Mucosa of stomach (tissue), 1 donor: Measurements from ENCODE around the gene THY1.
"Not testable (repeated sequence)": the region's sequence is repeated elsewhere in the genome, so short reads cannot be mapped to it uniquely, and the experiment has no call there.

Experiments used
- H3K27me3 ChIP-seq: one replicate; pipeline ENCODE4 v1.7.0; 2013; ENCODE audit warnings: mild to moderate bottlenecking, low read length; ENCODE audit not compliant: control insufficient read depth, insufficient read depth
- H3K36me3 ChIP-seq: one replicate; pipeline ENCODE4 v1.7.0; 2013; ENCODE audit warnings: low read length; ENCODE audit not compliant: control insufficient read depth, insufficient read depth
- H3K4me1 ChIP-seq: one replicate; pipeline ENCODE4 v1.7.0; 2013; ENCODE audit warnings: mild to moderate bottlenecking, low read length; ENCODE audit not compliant: control insufficient read depth, insufficient read depth
- H3K4me3 ChIP-seq: one replicate; pipeline ENCODE4 v1.7.0; 2013; ENCODE audit warnings: low read length
- H3K9ac ChIP-seq: one replicate; pipeline ENCODE4 v1.7.0; 2013; ENCODE audit warnings: mild to moderate bottlenecking, low read length, moderate library complexity
- H3K9me3 ChIP-seq: one replicate; pipeline ENCODE4 v1.7.0; 2013; ENCODE audit warnings: mild to moderate bottlenecking, low read length, moderate library complexity; ENCODE audit not compliant: control insufficient read depth
- donor health status: Pancreatic carcinoma.

Gene THY1

DNA sequence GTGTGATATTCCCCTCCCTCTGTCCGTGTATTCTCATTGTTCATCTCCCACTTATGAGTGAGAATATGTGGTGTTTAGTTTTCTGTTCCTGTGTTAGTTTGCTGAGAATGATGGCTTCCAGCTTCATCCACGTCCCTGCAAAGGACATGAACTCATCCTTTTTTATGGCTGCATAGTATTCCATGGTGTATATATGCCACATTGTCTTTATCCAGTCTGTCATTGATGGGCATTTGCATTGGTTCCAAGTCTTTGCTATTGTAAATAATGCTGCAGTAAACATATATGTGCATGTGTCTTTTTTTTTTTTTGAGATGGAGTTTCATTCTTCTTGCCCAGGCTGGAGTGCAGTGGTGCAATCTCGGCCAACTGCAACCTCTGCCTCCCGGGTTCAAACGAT, 14.5 kb upstream of the THY1 start:
- H3K27me3 ChIP-seq, H3K4me3 ChIP-seq: not testable (repeated sequence)

DNA sequence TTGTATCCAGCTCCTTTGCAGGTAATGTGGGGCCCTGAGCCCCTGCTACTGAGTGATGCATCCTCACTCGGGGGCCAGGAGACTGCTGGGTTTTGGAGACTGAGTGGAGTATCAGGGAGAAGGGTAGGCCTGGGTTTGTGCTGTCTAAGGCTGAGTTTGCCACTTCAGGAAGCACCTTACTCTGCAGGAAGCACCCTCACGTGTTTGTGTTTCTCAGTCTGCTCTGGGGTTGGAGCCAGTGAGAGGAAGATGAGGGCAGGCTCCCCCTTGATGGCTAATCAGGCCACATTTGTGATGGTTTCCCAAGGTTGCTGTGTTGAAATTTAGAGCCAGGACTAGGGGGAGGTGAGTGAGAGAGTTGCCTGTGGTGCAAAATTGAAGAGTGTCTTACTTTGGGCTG, 13.7 kb upstream of the THY1 start:
- H3K27me3 ChIP-seq, result no peaks in the 10 kb centered on the region
- no peaks in the 10 kb centered on the region for H3K36me3 ChIP-seq
- no peak overlapping the region for H3K9ac ChIP-seq
- H3K4me3 ChIP-seq, result no peak overlapping the region
- no peaks in the 10 kb centered on the region for H3K4me1 ChIP-seq
- no peaks in the 10 kb centered on the region for H3K9me3 ChIP-seq

More for the DNA sequence above, 14.5 kb upstream of the THY1 start:
- not testable (repeated sequence) for H3K36me3 ChIP-seq, H3K9ac ChIP-seq, H3K9me3 ChIP-seq, H3K4me1 ChIP-seq

DNA sequence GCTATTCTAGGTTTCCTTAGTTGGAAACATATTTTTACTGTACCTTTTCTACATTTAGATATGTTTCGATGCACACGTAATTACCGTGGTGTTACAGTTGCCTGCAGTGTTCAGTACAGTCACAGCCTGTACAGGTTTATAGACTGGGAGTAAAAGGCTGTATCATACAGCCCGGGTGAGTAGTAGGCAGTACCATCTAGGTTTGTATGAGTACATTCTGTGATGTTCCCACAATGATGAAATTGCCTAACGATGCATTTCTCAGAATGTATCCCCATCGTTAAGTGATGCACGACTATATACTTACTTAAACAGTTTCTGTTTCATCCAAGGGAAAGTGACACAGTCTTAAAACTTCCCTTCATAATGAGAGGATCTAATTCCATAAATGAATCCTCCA, 13.1 kb upstream of the THY1 start:
- no peak overlapping the region for H3K4me3 ChIP-seq
- H3K4me1 ChIP-seq, result no peaks in the 10 kb centered on the region
- peaks cover 3% of the 10 kb centered on the region for H3K27me3 ChIP-seq
- H3K36me3 ChIP-seq, result no peaks in the 10 kb centered on the region
- no peak overlapping the region for H3K9ac ChIP-seq
- no peaks in the 10 kb centered on the region for H3K9me3 ChIP-seq

DNA sequence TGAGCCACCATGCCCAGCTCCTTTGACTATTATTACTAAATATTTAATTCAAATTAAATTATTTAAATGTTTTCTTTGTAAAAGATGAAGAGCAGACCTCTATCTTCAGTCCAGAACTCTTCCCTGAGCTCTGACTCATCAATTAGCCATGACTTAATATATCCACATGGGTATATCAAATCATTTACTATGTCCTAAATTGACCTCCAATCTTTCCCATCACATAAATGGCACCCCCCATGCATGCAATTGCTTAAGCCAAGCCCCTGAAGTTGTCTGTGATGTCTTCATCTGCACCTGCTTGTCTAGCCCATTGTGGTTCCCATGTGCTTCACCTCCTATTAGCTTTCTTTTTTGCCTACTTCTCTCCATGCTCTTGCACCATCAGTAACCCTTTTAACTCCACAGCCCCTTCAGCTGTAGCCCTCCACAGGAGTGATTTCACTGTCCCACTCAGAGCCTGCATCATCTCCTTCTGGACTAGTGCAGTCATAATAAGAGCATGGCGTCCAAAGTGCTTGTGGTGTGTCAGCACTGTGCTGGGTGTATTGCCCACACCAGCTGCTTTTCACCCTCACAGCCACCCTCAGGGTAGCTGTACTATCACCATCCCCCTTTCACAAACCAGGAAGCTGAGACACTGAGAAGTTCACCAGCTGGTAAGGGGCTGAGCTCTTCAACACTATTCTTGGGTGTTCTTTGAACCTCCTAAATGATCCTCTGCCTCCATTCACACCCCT, 11.8 kb upstream of the THY1 start:
- Histone ChIP-seq H3K4me1 (no peaks in the 10 kb centered on the region), H3K36me3 (no peaks in the 10 kb centered on the region)

DNA sequence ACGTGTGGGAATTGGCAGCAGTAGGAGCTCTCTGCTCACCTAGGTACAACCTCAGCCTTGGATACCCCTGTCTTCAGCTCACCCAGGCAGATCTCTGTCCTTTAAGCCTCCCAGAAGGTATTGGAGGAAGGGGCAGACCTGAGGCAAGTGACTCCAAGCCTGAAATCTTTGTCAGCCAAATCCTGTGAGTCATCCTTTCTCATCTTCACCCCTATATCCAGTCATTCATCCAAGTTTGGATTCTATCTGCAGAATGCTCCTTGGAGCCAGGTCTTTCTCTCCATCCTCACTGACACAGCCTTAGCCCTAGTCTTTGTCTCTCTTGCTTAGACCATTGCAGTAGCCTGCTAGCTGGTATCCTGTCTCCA, 10.4 kb upstream of the THY1 start:
- no peak overlapping the region for H3K4me3 ChIP-seq

More for the DNA sequence above, 11.8 kb upstream of the THY1 start:
- H3K4me3 ChIP-seq, result no peak overlapping the region
- no peak overlapping the region for H3K9ac ChIP-seq
- no peaks in the 10 kb centered on the region for H3K9me3 ChIP-seq
- H3K27me3 ChIP-seq, result peaks cover 3% of the 10 kb centered on the region

DNA sequence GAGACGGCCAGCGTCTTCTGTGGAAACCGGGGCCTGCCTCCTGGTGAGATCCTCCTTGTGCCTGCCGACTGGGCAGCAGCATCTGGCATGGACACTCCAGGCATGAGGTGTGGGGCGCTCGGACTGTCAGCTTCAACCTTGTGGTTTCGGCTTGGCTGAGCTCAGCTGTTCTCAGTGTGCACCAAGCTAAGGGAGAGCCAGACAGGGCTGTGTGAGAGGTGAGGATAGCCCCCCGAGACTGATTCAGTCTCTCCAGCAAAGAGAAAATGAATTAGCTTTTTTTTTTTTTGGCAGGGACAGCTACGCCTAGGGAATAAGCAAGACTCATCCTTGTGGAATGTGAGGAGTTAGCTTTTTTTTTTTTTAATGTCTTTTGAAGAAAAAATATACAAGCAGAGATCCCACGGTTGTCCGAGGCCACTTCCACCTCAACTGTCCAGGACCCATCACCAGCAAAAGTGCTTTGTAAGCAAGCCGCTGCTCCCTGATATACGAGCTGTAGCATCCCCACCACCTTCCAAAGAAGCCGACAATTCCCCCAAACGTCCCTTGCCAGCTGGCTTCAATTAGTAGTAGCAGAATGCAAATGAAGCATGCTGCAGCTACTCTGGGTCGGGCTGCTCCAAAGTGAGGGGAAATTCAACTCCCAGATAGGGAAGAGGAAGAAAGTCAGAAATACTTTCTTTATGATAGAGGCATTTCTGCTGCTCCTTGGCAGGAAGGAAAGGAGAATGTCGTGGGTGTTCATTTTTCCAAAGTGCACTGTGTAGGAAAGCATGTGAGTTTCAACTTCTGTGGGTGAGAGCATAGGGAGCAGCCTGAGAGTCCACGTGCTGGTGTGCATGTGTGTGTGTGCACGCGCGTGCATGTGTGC, 9.7 kb upstream of the THY1 start:
- H3K9me3 ChIP-seq, result no peaks in the 10 kb centered on the region
- peaks cover 3% of the 10 kb centered on the region for H3K27me3 ChIP-seq
- H3K9ac ChIP-seq, result no peak overlapping the region
- no peaks in the 10 kb centered on the region for H3K4me1 ChIP-seq
- H3K4me3 ChIP-seq, result no peak overlapping the region
- H3K36me3 ChIP-seq, result no peaks in the 10 kb centered on the region

More for the DNA sequence above, 10.4 kb upstream of the THY1 start:
- no peaks in the 10 kb centered on the region for H3K36me3 ChIP-seq
- no peak overlapping the region for H3K9ac ChIP-seq
- peaks cover 3% of the 10 kb centered on the region for H3K27me3 ChIP-seq
- no peaks in the 10 kb centered on the region for H3K9me3 ChIP-seq
- H3K4me1 ChIP-seq, result no peaks in the 10 kb centered on the region

DNA sequence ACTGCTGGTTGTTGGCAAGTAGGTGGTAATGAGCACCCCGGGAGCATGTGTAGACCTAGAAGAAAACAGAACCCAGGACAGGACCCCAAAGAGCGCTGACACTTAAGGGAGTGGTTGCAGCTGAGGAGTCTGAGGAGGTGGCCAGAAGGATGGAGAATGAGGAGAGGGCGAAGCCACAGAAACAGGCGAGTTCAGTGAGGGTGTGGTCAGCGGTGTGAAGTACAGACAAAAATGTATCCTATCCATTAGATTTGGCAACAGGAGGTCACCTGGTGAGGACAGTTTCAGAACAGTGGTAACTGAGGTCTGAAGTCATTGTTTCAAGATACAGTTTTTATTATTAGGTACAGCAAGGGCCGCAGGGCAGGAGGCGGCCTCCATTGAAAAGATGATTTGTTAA, 8.6 kb upstream of the THY1 start:
- H3K27me3 ChIP-seq, result peaks cover 3% of the 10 kb centered on the region
- H3K9me3 ChIP-seq, result no peaks in the 10 kb centered on the region
- no peaks in the 10 kb centered on the region for H3K36me3 ChIP-seq
- H3K9ac ChIP-seq, result no peak overlapping the region
- H3K4me3 ChIP-seq, result no peak overlapping the region
- H3K4me1 ChIP-seq, result no peaks in the 10 kb centered on the region

DNA sequence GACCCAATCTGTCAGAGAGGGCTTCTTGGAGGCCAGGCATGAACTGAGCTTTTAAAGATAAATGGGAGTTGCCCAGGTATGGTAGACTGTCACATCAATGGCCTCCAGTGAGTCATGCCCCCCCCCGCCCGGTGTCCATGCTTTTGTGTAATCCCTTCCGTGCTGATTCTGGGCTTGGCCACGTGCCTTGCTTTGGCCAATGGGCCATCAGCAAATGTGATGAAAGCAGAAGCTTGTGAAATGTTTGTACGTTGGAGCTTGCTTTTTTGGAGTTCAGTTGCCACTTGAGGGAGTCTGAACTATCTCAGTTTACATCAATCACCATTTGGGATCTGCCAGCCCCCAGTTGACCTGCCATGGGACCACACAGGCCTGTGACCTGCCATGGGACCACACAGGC, 4.3 kb upstream of the THY1 start:
- Histone ChIP-seq H3K4me3 (no peak overlapping the region), H3K9me3 (no peaks in the 10 kb centered on the region), H3K9ac (no peak overlapping the region), H3K4me1 (no peaks in the 10 kb centered on the region), H3K36me3 (no peaks in the 10 kb centered on the region), H3K27me3 (peaks cover 19% of the 10 kb centered on the region)

DNA sequence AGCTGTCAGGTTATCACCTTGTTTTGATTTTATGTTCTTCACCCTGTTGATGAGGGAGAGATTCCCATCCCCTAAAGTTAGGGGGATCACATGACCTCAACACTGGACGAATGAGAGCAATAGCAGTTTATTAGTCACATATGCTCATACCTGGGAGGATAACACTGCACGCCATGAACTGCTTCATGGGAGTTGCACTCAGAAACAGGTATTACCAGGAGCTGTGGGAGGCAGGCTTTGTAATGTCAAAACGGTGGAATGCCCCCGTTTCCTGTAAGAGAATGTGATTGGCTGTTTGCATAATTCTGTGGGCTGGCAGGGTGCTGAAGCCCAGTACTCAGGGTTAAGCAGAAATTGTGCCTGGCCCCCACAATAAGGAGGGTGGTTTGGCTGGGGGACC, 3.2 kb upstream of the THY1 start:
- no peak overlapping the region for H3K4me3 ChIP-seq
- peaks cover 27% of the 10 kb centered on the region for H3K27me3 ChIP-seq
- no peak overlapping the region for H3K9ac ChIP-seq
- no peaks in the 10 kb centered on the region for H3K36me3 ChIP-seq
- H3K9me3 ChIP-seq, result no peaks in the 10 kb centered on the region
- no peaks in the 10 kb centered on the region for H3K4me1 ChIP-seq

DNA sequence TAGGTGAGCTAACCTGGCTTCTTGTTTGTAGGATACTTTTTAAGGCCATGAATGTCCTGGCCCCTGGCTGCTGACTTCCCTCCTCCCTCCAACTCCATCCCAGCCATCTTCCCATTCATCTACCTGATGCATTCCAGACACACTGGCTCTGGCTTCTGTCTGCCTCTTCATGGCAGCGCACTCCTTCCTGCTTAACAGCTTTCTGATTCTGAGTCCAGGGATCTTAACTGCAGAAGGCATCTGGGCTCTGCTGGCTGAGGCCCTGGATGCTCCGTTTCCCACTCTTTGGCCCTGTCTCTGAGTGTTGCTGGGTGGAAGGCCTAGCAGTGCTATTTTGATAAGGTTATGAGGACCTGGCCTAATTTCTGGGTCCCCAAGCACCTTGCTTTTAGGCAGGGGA, 1.8 kb upstream of the THY1 start:
- Histone ChIP-seq H3K4me3 (no peak overlapping the region), H3K9ac (no peak overlapping the region), H3K4me1 (no peaks in the 10 kb centered on the region), H3K27me3 (peaks cover 38% of the 10 kb centered on the region), H3K9me3 (no peaks in the 10 kb centered on the region), H3K36me3 (no peaks in the 10 kb centered on the region)

DNA sequence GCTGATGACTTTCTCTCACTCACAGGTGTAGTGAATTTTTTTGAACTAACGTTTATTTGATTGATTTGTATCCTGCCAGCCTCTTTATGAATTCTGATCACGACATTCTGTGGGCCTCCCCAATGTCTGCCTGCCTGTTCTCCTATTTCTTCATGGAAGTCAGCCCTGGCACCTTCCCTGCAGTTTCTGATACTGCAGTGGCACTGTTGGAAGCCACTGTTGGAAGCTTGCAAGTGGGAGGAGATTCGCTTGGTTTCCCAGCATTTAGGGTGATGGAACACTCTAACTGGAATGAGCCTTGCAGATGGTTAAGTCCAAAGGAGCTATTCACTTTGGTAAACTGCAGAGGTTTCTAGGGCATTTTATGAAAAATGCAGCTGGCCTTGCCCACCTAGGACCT, 1.3 kb upstream of the THY1 start:
- H3K4me1 ChIP-seq, result no peaks in the 10 kb centered on the region
- H3K27me3 ChIP-seq, result peaks cover 39% of the 10 kb centered on the region
- H3K9ac ChIP-seq, result no peak overlapping the region
- H3K4me3 ChIP-seq, result no peak overlapping the region
- H3K36me3 ChIP-seq, result no peaks in the 10 kb centered on the region
- H3K9me3 ChIP-seq, result no peaks in the 10 kb centered on the region

DNA sequence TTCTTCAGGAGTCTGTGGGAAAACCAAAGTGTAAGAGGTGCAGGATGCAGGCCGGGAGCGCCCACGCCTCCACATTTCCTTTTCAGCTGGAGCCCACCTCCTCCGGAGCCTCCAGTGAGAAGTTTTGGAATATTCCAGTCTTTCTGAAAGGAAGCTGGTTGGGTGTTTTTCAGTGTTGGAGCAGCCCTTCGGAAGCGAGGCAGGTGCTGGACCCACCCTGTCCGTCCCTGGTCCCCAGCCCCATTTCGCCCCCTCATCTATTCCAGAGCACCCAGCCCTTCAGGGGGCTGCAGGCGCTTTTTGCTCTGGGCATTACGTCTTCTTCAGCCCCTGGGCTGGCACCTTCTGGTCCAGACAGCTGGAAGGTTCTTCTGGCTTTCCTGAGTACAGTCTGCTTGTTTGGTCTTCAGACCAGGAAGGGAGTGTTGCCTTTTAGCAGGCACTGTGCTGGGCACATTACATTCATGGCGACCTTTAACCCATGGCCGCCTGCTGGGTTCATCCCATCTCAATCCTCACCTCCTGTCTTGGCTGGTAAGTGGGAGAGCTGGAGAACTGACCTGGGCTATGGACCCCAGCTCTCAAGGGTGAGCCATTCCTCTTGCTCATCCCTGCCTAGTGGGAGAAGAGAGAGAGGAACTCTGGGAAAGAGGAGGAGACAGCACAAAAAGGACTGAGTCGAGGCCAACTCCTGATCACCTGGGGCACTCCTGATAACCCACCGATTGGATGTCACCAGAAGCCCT, 710 bp upstream of the THY1 start:
- Histone ChIP-seq H3K27me3 (peaks cover 39% of the 10 kb centered on the region), H3K9me3 (no peaks in the 10 kb centered on the region), H3K36me3 (no peaks in the 10 kb centered on the region), H3K9ac (no peak overlapping the region), H3K4me3 (no peak overlapping the region), H3K4me1 (no peaks in the 10 kb centered on the region)
